Parathyroid adenoma (tissue), 2 donors: ENCODE data around the gene PIK3R4.

Source experiments
- H2AFZ ChIP-seq: fragments of 300-600 bp; sonication (generic); one replicate; pipeline ENCODE4 v1.7.0; 2017; ENCODE audit warnings: antibody characterized with exemption, mild to moderate bottlenecking
- H3K27ac ChIP-seq: fragments of 300-600 bp; sonication (generic); one replicate; pipeline ENCODE4 v1.7.0; 2017
- H3K27me3 ChIP-seq: fragments of 300-600 bp; sonication (generic); one replicate; pipeline ENCODE4 v1.7.0; 2017; ENCODE audit warnings: low read length; ENCODE audit not compliant: control insufficient read depth, insufficient read depth
- H3K36me3 ChIP-seq: fragments of 300-600 bp; sonication (generic); one replicate; pipeline ENCODE4 v1.7.0; 2017; ENCODE audit warnings: low read length; ENCODE audit not compliant: control insufficient read depth, insufficient read depth
- H3K4me1 ChIP-seq: fragments of 300-600 bp; sonication (generic); one replicate; pipeline ENCODE4 v1.7.0; 2017; ENCODE audit warnings: control low read depth
- H3K4me2 ChIP-seq: fragments of 300-600 bp; sonication (generic); one replicate; pipeline ENCODE4 v1.7.0; 2017; ENCODE audit warnings: low read length
- H3K4me3 ChIP-seq: fragments of 300-600 bp; sonication (generic); one replicate; pipeline ENCODE4 v1.7.0; 2017; ENCODE audit warnings: low read depth, low read length
- H3K79me2 ChIP-seq: fragments of 300-600 bp; sonication (generic); one replicate; pipeline ENCODE4 v1.7.0; 2017; ENCODE audit warnings: control low read depth
- H3K9ac ChIP-seq: fragments of 300-600 bp; sonication (generic); one replicate; pipeline ENCODE4 v1.7.0; 2017; ENCODE audit warnings: mild to moderate bottlenecking
- H3K9me3 ChIP-seq: fragments of 300-600 bp; sonication (generic); one replicate; pipeline ENCODE4 v1.7.0; 2017; ENCODE audit warnings: low read length; ENCODE audit not compliant: control insufficient read depth
- TF ChIP-seq, protein P1 (sequence below): fragments of 300-600 bp; sonication (generic); IDR thresholded peaks from one replicate; pipeline ENCODE4 v1.7.0; 2017; ENCODE audit warnings: antibody characterized with exemption, mild to moderate bottlenecking
- donor health status: primary hyperparathyroidism.

The PIK3R4 gene

DNA sequence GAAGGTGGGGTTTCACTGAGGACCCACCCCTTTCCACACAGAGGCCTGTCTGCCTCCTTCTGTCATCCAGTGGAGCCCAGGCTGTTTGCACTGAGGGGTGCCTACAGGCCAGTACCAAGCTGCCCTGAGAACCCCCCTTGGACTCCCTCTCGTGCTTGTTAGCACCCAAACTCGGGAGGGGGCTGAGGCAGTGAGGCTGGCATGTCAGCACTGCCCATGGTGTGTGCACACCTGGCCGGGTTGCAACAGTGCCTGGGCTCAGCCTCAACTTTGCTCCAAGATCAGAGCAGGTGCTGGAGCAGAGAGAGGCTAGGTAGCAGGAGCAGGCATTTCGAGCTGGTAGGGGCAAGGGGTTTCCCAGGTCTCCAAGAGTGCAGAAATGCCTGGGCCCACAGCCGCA, 90.0 kb downstream of the PIK3R4 start:
- Histone ChIP-seq H3K4me3 (no peak overlapping the region), H3K79me2 (no peaks in the 10 kb centered on the region), H3K9ac (no peak overlapping the region), H3K4me2 (no peak overlapping the region), H3K27me3 (no peaks in the 10 kb centered on the region), H2AFZ (no peak overlapping the region), H3K36me3 (no peaks in the 10 kb centered on the region), H3K27ac (no peak overlapping the region), H3K9me3 (no peaks in the 10 kb centered on the region), H3K4me1 (peaks cover 7% of the 10 kb centered on the region)
- TF ChIP-seq, protein P1, sequence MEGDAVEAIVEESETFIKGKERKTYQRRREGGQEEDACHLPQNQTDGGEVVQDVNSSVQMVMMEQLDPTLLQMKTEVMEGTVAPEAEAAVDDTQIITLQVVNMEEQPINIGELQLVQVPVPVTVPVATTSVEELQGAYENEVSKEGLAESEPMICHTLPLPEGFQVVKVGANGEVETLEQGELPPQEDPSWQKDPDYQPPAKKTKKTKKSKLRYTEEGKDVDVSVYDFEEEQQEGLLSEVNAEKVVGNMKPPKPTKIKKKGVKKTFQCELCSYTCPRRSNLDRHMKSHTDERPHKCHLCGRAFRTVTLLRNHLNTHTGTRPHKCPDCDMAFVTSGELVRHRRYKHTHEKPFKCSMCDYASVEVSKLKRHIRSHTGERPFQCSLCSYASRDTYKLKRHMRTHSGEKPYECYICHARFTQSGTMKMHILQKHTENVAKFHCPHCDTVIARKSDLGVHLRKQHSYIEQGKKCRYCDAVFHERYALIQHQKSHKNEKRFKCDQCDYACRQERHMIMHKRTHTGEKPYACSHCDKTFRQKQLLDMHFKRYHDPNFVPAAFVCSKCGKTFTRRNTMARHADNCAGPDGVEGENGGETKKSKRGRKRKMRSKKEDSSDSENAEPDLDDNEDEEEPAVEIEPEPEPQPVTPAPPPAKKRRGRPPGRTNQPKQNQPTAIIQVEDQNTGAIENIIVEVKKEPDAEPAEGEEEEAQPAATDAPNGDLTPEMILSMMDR: no peak

DNA sequence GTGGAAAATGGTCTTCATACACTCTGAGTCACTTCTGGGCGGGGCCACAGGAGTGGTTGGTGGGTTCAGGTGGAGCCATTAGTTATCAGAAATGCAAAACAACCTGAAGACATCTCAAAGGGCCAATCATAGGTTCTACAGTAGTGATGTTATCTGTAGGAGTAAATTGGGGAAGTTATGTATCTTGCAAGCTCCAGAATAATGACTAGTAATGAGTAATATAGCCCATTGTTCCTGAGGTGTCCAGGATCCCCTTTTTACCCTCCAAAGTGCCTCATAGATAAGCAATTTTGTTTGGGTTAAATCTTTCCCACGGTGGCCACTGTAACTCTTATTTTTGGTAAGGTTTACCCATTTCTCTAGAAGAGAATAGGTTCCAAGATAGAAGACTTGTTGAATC, 91.7 kb downstream of the PIK3R4 start:
- Histone ChIP-seq H3K9me3 (no peaks in the 10 kb centered on the region), H3K4me1 (peaks cover 3% of the 10 kb centered on the region), H2AFZ (no peak overlapping the region), H3K36me3 (no peaks in the 10 kb centered on the region), H3K4me2 (no peak overlapping the region), H3K79me2 (no peaks in the 10 kb centered on the region), H3K27me3 (no peaks in the 10 kb centered on the region), H3K4me3 (no peak overlapping the region), H3K27ac (no peak overlapping the region), H3K9ac (no peak overlapping the region)
- TF ChIP-seq, protein P1: no peak

DNA sequence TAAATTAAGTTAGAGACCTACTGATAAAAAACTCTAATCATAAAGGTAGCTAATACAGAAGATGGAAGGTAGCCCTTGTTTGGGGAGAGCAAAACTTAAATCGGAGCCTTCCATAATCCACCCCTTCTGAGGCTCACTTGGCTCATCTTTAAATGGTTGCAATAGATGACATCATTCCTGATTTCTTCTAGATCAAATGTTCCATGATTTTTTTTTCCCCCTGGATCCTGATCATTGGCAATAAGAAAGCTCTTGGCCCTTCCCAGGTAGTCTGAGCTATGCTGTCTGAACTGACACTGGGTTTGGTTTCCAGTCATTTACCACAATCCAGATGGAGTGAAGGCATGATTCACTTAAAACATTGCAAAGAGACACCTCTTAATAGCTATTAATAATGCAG, 92.5 kb downstream of the PIK3R4 start:
- H3K9me3 ChIP-seq: no peaks in the 10 kb centered on the region
- no peaks in the 10 kb centered on the region for H3K79me2 ChIP-seq
- H3K9ac ChIP-seq: no peak overlapping the region
- TF ChIP-seq, protein P1: no peak
- no peak overlapping the region for H3K4me3 ChIP-seq
- H3K36me3 ChIP-seq: no peaks in the 10 kb centered on the region
- H2AFZ ChIP-seq: no peak overlapping the region
- peaks cover 3% of the 10 kb centered on the region for H3K4me1 ChIP-seq
- no peak overlapping the region for H3K4me2 ChIP-seq
- H3K27me3 ChIP-seq: no peaks in the 10 kb centered on the region
- H3K27ac ChIP-seq: no peak overlapping the region

DNA sequence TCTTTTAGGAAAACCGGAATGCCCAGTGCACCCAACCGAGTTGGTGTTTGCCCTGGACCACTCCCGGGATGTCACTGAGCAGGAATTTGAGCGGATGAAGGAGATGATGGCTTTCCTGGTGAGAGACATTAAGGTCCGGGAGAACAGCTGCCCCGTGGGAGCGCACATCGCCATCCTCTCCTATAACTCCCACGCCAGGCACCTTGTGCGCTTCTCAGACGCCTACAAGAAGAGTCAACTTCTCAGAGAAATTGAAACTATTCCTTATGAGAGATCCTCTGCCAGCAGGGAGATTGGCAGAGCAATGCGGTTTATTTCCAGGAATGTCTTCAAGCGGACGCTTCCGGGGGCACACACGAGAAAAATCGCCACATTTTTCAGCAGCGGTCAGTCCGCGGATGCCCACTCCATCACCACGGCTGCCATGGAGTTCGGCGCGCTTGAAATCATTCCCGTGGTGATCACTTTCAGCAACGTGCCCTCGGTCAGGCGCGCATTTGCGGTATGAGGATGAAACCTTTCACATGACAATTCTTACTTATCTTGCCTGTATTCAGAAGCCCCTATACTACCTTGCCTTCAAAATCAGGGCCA, 97.5 kb downstream of the PIK3R4 start:
- H3K79me2 ChIP-seq: no peaks in the 10 kb centered on the region
- TF ChIP-seq, protein P1: no peak
- H2AFZ ChIP-seq: no peak overlapping the region
- H3K9me3 ChIP-seq: no peaks in the 10 kb centered on the region
- H3K27me3 ChIP-seq: no peaks in the 10 kb centered on the region
- no peak overlapping the region for H3K9ac ChIP-seq
- H3K36me3 ChIP-seq: no peaks in the 10 kb centered on the region
- no peaks in the 10 kb centered on the region for H3K4me1 ChIP-seq
- no peak overlapping the region for H3K4me2 ChIP-seq
- no peak overlapping the region for H3K4me3 ChIP-seq
- H3K27ac ChIP-seq: no peak overlapping the region

DNA sequence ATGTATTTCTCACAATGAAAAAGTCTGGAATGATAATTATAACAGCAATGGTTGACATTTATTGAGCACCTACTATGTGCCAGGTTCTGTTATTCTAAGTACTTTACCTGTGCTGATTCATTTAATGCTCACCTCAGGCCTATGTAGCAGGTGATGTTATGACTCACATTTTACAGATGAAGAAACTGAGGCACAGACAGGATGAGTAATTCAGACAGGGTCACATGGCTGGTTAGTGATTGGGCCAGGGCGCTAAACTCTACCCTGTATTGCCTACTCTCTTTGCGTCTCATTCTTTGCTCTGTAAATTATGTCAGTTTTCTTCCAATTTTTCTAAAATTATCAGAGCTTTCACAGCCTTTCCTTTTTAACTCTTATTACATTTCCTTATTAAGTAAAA, 98.3 kb downstream of the PIK3R4 start:
- Histone ChIP-seq H3K4me1 (no peaks in the 10 kb centered on the region), H2AFZ (no peak overlapping the region), H3K4me3 (no peak overlapping the region), H3K36me3 (no peaks in the 10 kb centered on the region), H3K9ac (no peak overlapping the region), H3K79me2 (no peaks in the 10 kb centered on the region), H3K27me3 (no peaks in the 10 kb centered on the region), H3K27ac (no peak overlapping the region), H3K9me3 (no peaks in the 10 kb centered on the region), H3K4me2 (no peak overlapping the region)
- TF ChIP-seq, protein P1: no peak
